ENCODE data around the gene SLC2A9. TPM values are rescaled to one million over a fixed set of nuclear protein-coding genes. Genes with fewer than 3 reads are reported as not detected.

Gene SLC2A9
- total RNA-seq, 2 experiments from 2014 or later, result 0.54 TPM

- intact Hi-C loops (cut with micrococcal nuclease), result no loop called here
- Mint-ChIP-seq H3K9me3 (no peaks in the 10 kb centered on the region), H3K36me3 (ENCODE audit: low read depth) (peaks cover 26% of the 10 kb centered on the region), H3K27ac (no peak overlapping the region), H3K4me1 (ENCODE audit: low read depth) (no peaks in the 10 kb centered on the region), H3K4me3 (no peak overlapping the region), H3K27me3 (no peaks in the 10 kb centered on the region)
- TF ChIP-seq CTCF (IDR thresholded peaks at IDR 0.05), result no peak
- DNase-seq (no peak), ATAC-seq (no peak)
- ChIA-PET POLR2A (no interaction called here), CTCF (no interaction called here)
Measured at GRCh38 chr4:10056334-10057022, 35.2 kb upstream of the SLC2A9 start.

GRCh38 chr4:10055871-10056270 is 34.6 kb upstream of the SLC2A9 start:
- H3K27me3 Mint-ChIP-seq, result no peaks in the 10 kb centered on the region
- H3K4me3 Mint-ChIP-seq, result no peak overlapping the region
- DNase-seq (no peak), ATAC-seq (no peak)
- intact Hi-C loops (cut with micrococcal nuclease), result no loop called here
- no peak overlapping the region for H3K27ac Mint-ChIP-seq
- H3K36me3 Mint-ChIP-seq (ENCODE audit: low read depth), result peaks cover 26% of the 10 kb centered on the region
- no peaks in the 10 kb centered on the region for H3K9me3 Mint-ChIP-seq
- ChIA-PET CTCF (no interaction called here), POLR2A (no interaction called here)
- no peak for TF ChIP-seq CTCF (IDR thresholded peaks at IDR 0.05)
- no peaks in the 10 kb centered on the region for H3K4me1 Mint-ChIP-seq (ENCODE audit: low read depth)

- DNase-seq (no peak), ATAC-seq (no peak)
- POLR2A ChIA-PET, result no interaction called here
- intact Hi-C loops (cut with micrococcal nuclease), result no loop called here
- TF ChIP-seq CTCF (IDR thresholded peaks at IDR 0.05), result no peak
- H3K9me3 Mint-ChIP-seq, result no peaks in the 10 kb centered on the region
- H3K27ac Mint-ChIP-seq, result no peak overlapping the region
- CTCF ChIA-PET, result interaction anchor here (1.5 kb wide), 1 partner anchor 16 kb away, joined by 5 read pairs; no protein-coding TSS in a partner anchor
- H3K27me3 Mint-ChIP-seq, result no peaks in the 10 kb centered on the region
- H3K4me1 Mint-ChIP-seq (ENCODE audit: low read depth), result no peaks in the 10 kb centered on the region
- peaks cover 24% of the 10 kb centered on the region for H3K36me3 Mint-ChIP-seq (ENCODE audit: low read depth)
- no peak overlapping the region for H3K4me3 Mint-ChIP-seq
Measured at GRCh38 chr4:10054571-10055041, 33.3 kb upstream of the SLC2A9 start.

GRCh38 chr4:10053635-10054453 is 32.5 kb upstream of the SLC2A9 start:
- ATAC-seq, result no peak
- no peaks in the 10 kb centered on the region for H3K27me3 Mint-ChIP-seq
- peaks cover 3% of the 10 kb centered on the region for H3K4me1 Mint-ChIP-seq (ENCODE audit: low read depth)
- H3K4me3 Mint-ChIP-seq, result no peak overlapping the region
- no peak overlapping the region for H3K27ac Mint-ChIP-seq
- ChIA-PET POLR2A (no interaction called here), CTCF (interaction anchor here (1.5 kb wide), 1 partner anchor 16 kb away, joined by 5 read pairs; no protein-coding TSS in a partner anchor)
- no peak for TF ChIP-seq CTCF (IDR thresholded peaks at IDR 0.05)
- H3K9me3 Mint-ChIP-seq, result no peaks in the 10 kb centered on the region
- DNase-seq, result no peak
- H3K36me3 Mint-ChIP-seq (ENCODE audit: low read depth), result peaks cover 20% of the 10 kb centered on the region
- intact Hi-C loops (cut with micrococcal nuclease), result no loop called here

All from activated CD8-positive, alpha-beta T cell treated with anti-CD3 and anti-CD28 coated beads for 36 hours (primary cell).